ENCODE measurements around the gene GALNT2.

- TF ChIP-seq CTCF (IDR thresholded peaks at IDR 0.05; ENCODE audit: insufficient read depth, low read length, poor library complexity, severe bottlenecking) (no peak), EZH2phosphoT487 (conservative IDR thresholded peaks at IDR 0.05; ENCODE audit: low read length) (no peak)
These were observed 102.6 kb downstream of the GALNT2 start for GRCh38 chr1:230169454-230170152.
